H1 (cell line): ENCODE measurements around the gene SCFD1. TPM values are rescaled to one million over a fixed set of nuclear protein-coding genes. Genes with fewer than 3 reads are reported as not detected.

Source experiments
- CTCF ChIA-PET: fragments of 300-600 bp; sonication (Branson Sonifier 250); formaldehyde crosslinking; loops from one replicate; lab custom pipeline; 2021; ENCODE audit not compliant: partially characterized antibody; lab: Charles Lee
- POLR2A ChIA-PET: fragments of 300-600 bp; sonication (Branson Sonifier 250); formaldehyde crosslinking; loops from one replicate; lab custom pipeline; 2021; ENCODE audit warnings: inconsistent platforms; ENCODE audit not compliant: partially characterized antibody; lab: Charles Lee
- DNase-seq, 2 experiments: peaks; one replicate each; pipeline versions ENCODE4 v3.0.0 to v3.0.0-alpha.2; 2010 to 2022; ENCODE audit warnings: low spot score in 2 of 2, low read depth in 1 of 2, mixed read lengths in 1 of 2
- FAIRE-seq: peaks from 2 replicates; lab custom pipeline; 2011; peaks lifted over from hg19 to GRCh38; lab: Jason Lieb, UNC
- H2AFZ ChIP-seq: 2 replicates; pipeline ENCODE4 v1.8.1; 2012; ENCODE audit warnings: low read length, inconsistent platforms
- H2AK5ac ChIP-seq: 2 replicates; pipeline ENCODE4 v1.6.1; 2013; ENCODE audit warnings: low read depth, low read length
- H2BK120ac ChIP-seq: replicated peaks from 2 replicates; pipeline ENCODE3; 2013; ENCODE audit warnings: low read depth, low read length, inconsistent platforms
- H2BK12ac ChIP-seq: 2 replicates; pipeline ENCODE4 v1.6.1; 2013; ENCODE audit warnings: low read depth, low read length
- H2BK15ac ChIP-seq: 2 replicates; pipeline ENCODE4 v1.6.1; 2013; ENCODE audit warnings: low read length
- H2BK20ac ChIP-seq: 2 replicates; pipeline ENCODE4 v1.6.1; 2013; ENCODE audit warnings: low read length
- H2BK5ac ChIP-seq: 2 replicates; pipeline ENCODE4 v1.6.1; 2013; ENCODE audit warnings: low read depth, low read length
- H3K14ac ChIP-seq: 2 replicates; pipeline ENCODE4 v1.6.1; 2013; ENCODE audit warnings: inconsistent platforms; ENCODE audit not compliant: insufficient read length
- H3K18ac ChIP-seq: 2 replicates; pipeline ENCODE4 v1.6.1; 2013; ENCODE audit warnings: low read length; ENCODE audit errors: extremely low read depth
- H3K23ac ChIP-seq: 2 replicates; pipeline ENCODE4 v1.6.1; 2013; ENCODE audit warnings: inconsistent platforms; ENCODE audit not compliant: insufficient read length
- H3K23me2 ChIP-seq: 2 replicates; pipeline ENCODE4 v1.6.1; 2013; ENCODE audit warnings: low read depth, low read length
- H3K27ac ChIP-seq: 2 replicates; pipeline ENCODE4 v1.6.1; 2011; ENCODE audit warnings: low read depth, low read length, inconsistent platforms
- H3K27me3 ChIP-seq, 4 experiments: replicated peaks in 1 of 4; 1 replicate in 1 of 4; 2 replicates in 3 of 4; pipeline versions ENCODE4 v1.6.1 to v1.8.1; 2011 to 2013; ENCODE audit warnings: low read length in 3 of 4, mild to moderate bottlenecking in 3 of 4, inconsistent platforms in 2 of 4, mixed read lengths in 2 of 4, moderate library complexity in 1 of 4; ENCODE audit not compliant: control insufficient read depth in 3 of 4, insufficient read depth in 3 of 4; ENCODE audit errors: extremely low read depth in 1 of 4
- H3K36me3 ChIP-seq, 4 experiments: 2 replicates each; pipeline versions ENCODE4 v1.6.1 to v1.8.1; 2011 to 2013; ENCODE audit warnings: mild to moderate bottlenecking in 4 of 4, low read length in 3 of 4, moderate library complexity in 2 of 4, control low read depth in 1 of 4, inconsistent platforms in 1 of 4; ENCODE audit not compliant: insufficient read depth in 4 of 4, control insufficient read depth in 2 of 4
- H3K4ac ChIP-seq: replicated peaks from 2 replicates; pipeline ENCODE3; 2013; ENCODE audit warnings: low read length, low read depth, mixed read lengths, inconsistent platforms; ENCODE audit not compliant: insufficient read length
- H3K4me1 ChIP-seq, 4 experiments: replicated peaks in 1 of 4; 1 replicate in 1 of 4; 2 replicates in 3 of 4; pipeline versions ENCODE4 v1.6.1 to v1.8.1; 2011 to 2013; ENCODE audit warnings: low read length in 3 of 4, inconsistent platforms in 2 of 4, mixed read lengths in 1 of 4; ENCODE audit not compliant: insufficient read depth in 4 of 4, control insufficient read depth in 3 of 4
- H3K4me2 ChIP-seq, 2 experiments: 2 replicates each; pipeline versions ENCODE4 v1.6.1 to v1.8.1; 2011 to 2013; ENCODE audit warnings: low read depth in 2 of 2, low read length in 2 of 2, control low read depth in 1 of 2, inconsistent platforms in 1 of 2, mild to moderate bottlenecking in 1 of 2; ENCODE audit not compliant: insufficient read depth in 1 of 2
- H3K4me3 ChIP-seq, 4 experiments: fragments of 200-600, 300-600 bp in 1 of 4; sonication (generic), shearing (Covaris generic), sonication (Bioruptor Twin) in 1 of 4; 2 replicates each; pipeline versions ENCODE4 v1.5.1 to v1.8.1; 2011 to 2016; ENCODE audit warnings: low read length in 4 of 4, low read depth in 3 of 4, control low read depth in 2 of 4, inconsistent platforms in 2 of 4, mild to moderate bottlenecking in 2 of 4, mixed read lengths in 1 of 4, moderate library complexity in 1 of 4; ENCODE audit not compliant: insufficient read depth in 2 of 4; ENCODE audit errors: extremely low read depth in 1 of 4
- H3K56ac ChIP-seq: replicated peaks from 2 replicates; pipeline ENCODE3; 2013; ENCODE audit warnings: low read depth, mild to moderate bottlenecking, mixed read lengths, low read length, inconsistent platforms; ENCODE audit not compliant: insufficient read length
- H3K79me1 ChIP-seq: 2 replicates; pipeline ENCODE4 v1.6.1; 2013; ENCODE audit warnings: low read depth, low read length, control low read depth
- H3K79me2 ChIP-seq, 2 experiments: 2 replicates each; pipeline versions ENCODE4 v1.6.1 to v1.8.1; 2012 to 2013; ENCODE audit warnings: low read length in 2 of 2, mild to moderate bottlenecking in 2 of 2, inconsistent platforms in 1 of 2; ENCODE audit not compliant: insufficient read depth in 2 of 2, control insufficient read depth in 1 of 2
- H3K9ac ChIP-seq, 4 experiments: replicated peaks in 1 of 4; 1 replicate in 1 of 4; 2 replicates in 3 of 4; pipeline versions ENCODE4 v1.6.1 to v1.8.1; 2011 to 2013; ENCODE audit warnings: low read depth in 3 of 4, low read length in 3 of 4, control low read depth in 2 of 4, mild to moderate bottlenecking in 2 of 4, moderate library complexity in 2 of 4, inconsistent platforms in 1 of 4; ENCODE audit errors: extremely low read depth in 1 of 4
- H3K9me3 ChIP-seq, 2 experiments: 2 replicates each; pipeline versions ENCODE4 v1.6.1 to v1.8.1; 2012 to 2013; ENCODE audit warnings: mild to moderate bottlenecking in 2 of 2, moderate library complexity in 2 of 2, control low read depth in 1 of 2, inconsistent platforms in 1 of 2, low read depth in 1 of 2, low read length in 1 of 2, mixed read lengths in 1 of 2; ENCODE audit not compliant: insufficient read depth in 2 of 2
- H4K20me1 ChIP-seq, 2 experiments: replicated peaks in 1 of 2; 2 replicates each; pipeline versions ENCODE3 to v1.8.1; 2011 to 2013; ENCODE audit warnings: inconsistent platforms in 2 of 2, low read length in 2 of 2, mild to moderate bottlenecking in 1 of 2; ENCODE audit not compliant: insufficient read depth in 2 of 2, control insufficient read depth in 1 of 2
- H4K5ac ChIP-seq: 2 replicates; pipeline ENCODE4 v1.6.1; 2013; ENCODE audit warnings: low read length, low read depth, mixed read lengths, inconsistent platforms; ENCODE audit not compliant: insufficient read length
- H4K8ac ChIP-seq: 2 replicates; pipeline ENCODE4 v1.8.0; 2013; ENCODE audit warnings: mild to moderate bottlenecking, moderate library complexity, low read length, inconsistent platforms; ENCODE audit not compliant: insufficient read depth; ENCODE audit errors: extremely low read depth
- H4K91ac ChIP-seq: replicated peaks from 2 replicates; pipeline ENCODE3; 2013; ENCODE audit warnings: low read length, mixed read lengths, inconsistent platforms; ENCODE audit not compliant: insufficient read length
- polyA plus RNA-seq, 7 experiments: library from polyadenylated mRNA; depleted of rRNA in 3 of 7; stranded (reverse) in 5 of 7; unstranded in 2 of 7; fragments of >200 nt in 5 of 7; fragments of 200-250 nt in 2 of 7; gene quantifications; 1 replicate in 5 of 7; 2 replicates in 1 of 7; 4 replicates in 1 of 7; pipeline versions ENCODE4 v1.2.1 to v1.2.3, GENCODE V29; 2011 to 2013; ENCODE audit warnings: missing spikeins in 2 of 7, mixed read lengths in 2 of 7
- total RNA-seq: library from RNA; stranded (reverse); fragmentation: NEBNext Ultra II Directional; extraction: Animal tissue kit (Norgen Biotek cat#: 25700); gene quantifications from 2 replicates; pipeline ENCODE4 v1.2.1, GENCODE V29; 2021

The SCFD1 gene
- total and polyA plus RNA-seq, 2 of the 8 experiments (the other 6 are each of a cell fraction or from before 2014, with no cell fraction given) = 32.8 to 64.5 TPM

- Histone ChIP-seq H3K36me3 (peaks cover 0 to 19% (median 8%) of the 10 kb centered on the region in 4 experiments; a peak in 3 of 8 replicates), H3K4ac (no peak overlapping the region), H3K79me1 (no peaks in the 10 kb centered on the region; the same call in 1 of the 2 replicates), H2BK12ac (no peak overlapping the region), H2BK120ac (no peak overlapping the region), H3K14ac (no peak overlapping the region), H3K79me2 (peaks cover 19 to 92% of the 10 kb centered on the region in 2 experiments), H4K20me1 (peaks cover 2 to 3% of the 10 kb centered on the region in 2 experiments), H2AK5ac (no peak overlapping the region), H2BK20ac (no peak overlapping the region), H3K4me1 (no peaks in the 10 kb centered on the region), H3K27ac (no peak overlapping the region), H3K27me3 (peaks cover 0 to 1% (median 0%) of the 10 kb centered on the region in 4 experiments; a peak in 1 of 7 replicates), H3K4me2 (no peak overlapping the region), H4K8ac (no peak overlapping the region), H3K4me3 (no peak overlapping the region), H4K91ac (no peak overlapping the region), H3K9ac (no peak overlapping the region), H2AFZ (no peak overlapping the region), H3K9me3 (peaks cover 5% of the 10 kb centered on the region in 2 experiments; a peak in 1 of 4 replicates), H3K18ac (no peak overlapping the region), H2BK5ac (no peak overlapping the region), H2BK15ac (no peak overlapping the region), H3K23me2 (no peaks in the 10 kb centered on the region), H3K56ac (no peak overlapping the region), H4K5ac (no peak overlapping the region), H3K23ac (no peak overlapping the region)
- ChIA-PET POLR2A (no interaction called here), CTCF (no interaction called here)
- FAIRE-seq (no peak), DNase-seq (no peak)
Measured at GRCh38 chr14:30584058-30584630, 38.0 kb upstream of the SCFD1 start.
